ENCODE data around the gene AKT3.
"Not testable (repeated sequence)": the region's sequence is repeated elsewhere in the genome, so short reads cannot be mapped to it uniquely, and the experiment has no call there.

The AKT3 gene

GRCh38 chr1:243772361-243773050 is 77.5 kb downstream of the AKT3 start:
- not testable (repeated sequence) for DNase-seq

GRCh38 chr1:243770860-243771259 is 79.2 kb downstream of the AKT3 start:
- no peak for DNase-seq

- no peak for DNase-seq
Observed at GRCh38 chr1:243765676-243766075, 84.4 kb downstream of the AKT3 start.

- no peak for DNase-seq
Observed at GRCh38 chr1:243763806-243764205, 86.2 kb downstream of the AKT3 start.

GRCh38 chr1:243758647-243759046 is 91.4 kb downstream of the AKT3 start:
- no peak for DNase-seq

GRCh38 chr1:243756529-243756928 is 93.5 kb downstream of the AKT3 start:
- no peak for DNase-seq

GRCh38 chr1:243754348-243754747 is 95.7 kb downstream of the AKT3 start:
- no peak for DNase-seq

- DNase-seq = no peak
Observed at GRCh38 chr1:243751506-243751905, 98.5 kb downstream of the AKT3 start.

GRCh38 chr1:243748706-243749283 is 101.2 kb downstream of the AKT3 start:
- peak; percentile 88 for DNase-seq

GRCh38 chr1:243748227-243748626 is 101.8 kb downstream of the AKT3 start:
- no peak for DNase-seq

- no peak for DNase-seq
Observed at GRCh38 chr1:243746751-243747150, 103.3 kb downstream of the AKT3 start.

- no peak for DNase-seq
Observed at GRCh38 chr1:243745356-243745755, 104.7 kb downstream of the AKT3 start.

- no peak for DNase-seq
Observed at GRCh38 chr1:243742819-243743218, 107.2 kb downstream of the AKT3 start.

GRCh38 chr1:243740255-243740999 is 109.6 kb downstream of the AKT3 start:
- DNase-seq = no peak

- DNase-seq = no peak
Observed at GRCh38 chr1:243739335-243740003, 110.6 kb downstream of the AKT3 start.

- DNase-seq = no peak
Observed at GRCh38 chr1:243738020-243738419, 112.0 kb downstream of the AKT3 start.

GRCh38 chr1:243735457-243735856 is 114.6 kb downstream of the AKT3 start:
- DNase-seq = no peak

GRCh38 chr1:243734308-243734695 is 115.7 kb downstream of the AKT3 start:
- DNase-seq = no peak

GRCh38 chr1:243733670-243734307 is 116.3 kb downstream of the AKT3 start:
- DNase-seq = no peak

GRCh38 chr1:243732637-243733036 is 117.4 kb downstream of the AKT3 start:
- DNase-seq = no peak

- DNase-seq = no peak
Observed at GRCh38 chr1:243731974-243732625, 117.9 kb downstream of the AKT3 start.

GRCh38 chr1:243731301-243731891 is 118.6 kb downstream of the AKT3 start:
- DNase-seq = no peak

Measured in eye (tissue), 1 donor.